Measurements from ENCODE around the gene ZNRF1. TPM values are rescaled to one million over a fixed set of nuclear protein-coding genes. Genes with fewer than 3 reads are reported as not detected.

Gene ZNRF1
- total and polyA plus RNA-seq, 10 of the 15 experiments (the other 5 are each of a cell fraction or from before 2014, with no cell fraction given) = 5.8 to 25.9 (median 14.3) TPM

- TF ChIP-seq SMC3 (IDR thresholded peaks at IDR 0.05; ENCODE audit: borderline replicate concordance, low read length) (no peak), POLR2AphosphoS2 (IDR thresholded peaks at IDR 0.05; ENCODE audit: low read depth, low read length) (no peak), BCL3 (IDR thresholded peaks at IDR 0.05; ENCODE audit: borderline replicate concordance, insufficient read depth, low read depth, low read length, poor library complexity, severe bottlenecking) (no peak), KLF5 (IDR thresholded peaks at IDR 0.05; ENCODE audit: partially characterized antibody) (no peak), MTA2 (IDR thresholded peaks at IDR 0.05; ENCODE audit: low read depth) (peak; percentile 66), RB1 (IDR thresholded peaks at IDR 0.05; ENCODE audit: borderline replicate concordance) (no peak), SMAD5 (IDR thresholded peaks at IDR 0.05; ENCODE audit: low read depth) (no peak), ZBTB4 (CRISPR knock-in tag; IDR thresholded peaks at IDR 0.05) (no peak), ATF3 (IDR thresholded peaks at IDR 0.05; ENCODE audit: borderline replicate concordance, extremely low read depth, low read depth, low read length) (no peak), TARDBP (IDR thresholded peaks at IDR 0.05; ENCODE audit: borderline replicate concordance) (no peak), SIX5 (IDR thresholded peaks at IDR 0.05; ENCODE audit: low read depth, low read length, severe bottlenecking) (no peak), EP300 (IDR thresholded peaks at IDR 0.05; ENCODE audit: borderline replicate concordance in 1 of 2, control insufficient read depth in 1 of 2, low read depth in 2 of 2, low read length in 2 of 2) (peak; percentile 16 to 22; a peak in 2 of 4 replicates), NBN (IDR thresholded peaks at IDR 0.05) (0 out of 2 replicates have a peak, but pooled peaks have one; percentile 46), RUNX3 (IDR thresholded peaks at IDR 0.05; ENCODE audit: low read length) (peak; percentile 99), BHLHE40 (IDR thresholded peaks at IDR 0.05; ENCODE audit: borderline replicate concordance in 1 of 2, low read depth in 2 of 2, low read length in 1 of 2) (peak; percentile 86 to 91), ZNF24 (IDR thresholded peaks at IDR 0.05) (no peak), HDAC6 (IDR thresholded peaks at IDR 0.05; ENCODE audit: unreplicated experiment) (no peak), BMI1 (IDR thresholded peaks at IDR 0.05; ENCODE audit: borderline replicate concordance) (no peak), E2F8 (IDR thresholded peaks at IDR 0.05; ENCODE audit: low read depth, partially characterized antibody) (no peak)
These were observed 76.3 kb downstream of the ZNRF1 start (continued) for GRCh38 chr16:75074920-75075687.

Data from GM12878 (cell line).